ENCODE measurements around the gene GMDS. TPM values are rescaled to one million over a fixed set of nuclear protein-coding genes. Genes with fewer than 3 reads are reported as not detected.
A peak's percentile ranks its signal among the peaks of the same experiment; 100 is the strongest.

GMDS gene
- total RNA-seq, 1 experiment from 2014 or later, result 11.0 TPM

DNA sequence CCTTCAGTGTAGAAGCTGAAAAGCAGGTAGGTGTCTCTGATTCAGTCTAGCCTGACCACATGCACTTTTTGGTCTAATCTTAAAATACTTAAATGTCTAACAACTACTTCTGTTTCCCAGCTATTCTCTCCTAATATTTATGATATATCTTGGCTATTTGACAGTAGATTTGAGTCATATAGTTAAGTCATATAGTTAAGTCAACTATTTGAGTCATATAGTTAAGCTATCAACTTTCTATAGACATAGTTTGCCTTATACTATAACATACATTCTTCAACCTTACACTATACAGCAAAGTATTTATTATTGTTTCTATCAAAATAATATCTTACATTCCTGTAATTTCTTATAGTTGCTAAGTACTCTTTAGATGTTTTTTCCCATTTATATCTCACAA is 110.9 kb downstream of the GMDS start:
- no peak for DNase-seq (ENCODE audit: low read depth)

DNA sequence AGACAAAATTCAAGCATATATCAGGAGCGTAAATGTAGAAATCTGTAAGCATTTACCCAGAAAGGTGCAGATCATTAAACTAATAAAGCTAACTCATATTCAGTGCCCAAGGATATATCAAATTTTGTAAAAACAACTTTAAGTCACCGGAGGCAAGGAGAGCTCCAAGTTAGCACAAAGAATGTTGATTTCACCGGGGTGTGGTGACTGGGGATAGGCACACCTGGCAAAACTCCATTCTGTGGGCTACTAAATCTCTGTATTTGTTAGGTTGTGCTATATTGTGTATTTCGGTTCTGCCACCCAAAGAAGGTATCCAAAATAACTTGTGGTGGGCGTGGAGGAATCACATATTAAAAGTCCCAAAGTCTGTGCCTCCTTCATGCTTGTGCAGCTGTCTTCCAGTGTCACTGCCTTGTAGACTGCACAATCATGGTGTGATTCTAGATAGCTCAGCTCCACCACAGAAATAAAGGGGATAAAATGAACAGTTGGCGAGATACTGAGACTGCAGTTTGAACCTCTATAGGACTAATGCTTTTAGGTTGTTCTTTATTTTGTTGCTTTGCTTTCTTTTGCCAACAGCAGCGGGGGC is 111.6 kb downstream of the GMDS start:
- peak; percentile 58 for DNase-seq (ENCODE audit: low read depth)

DNA sequence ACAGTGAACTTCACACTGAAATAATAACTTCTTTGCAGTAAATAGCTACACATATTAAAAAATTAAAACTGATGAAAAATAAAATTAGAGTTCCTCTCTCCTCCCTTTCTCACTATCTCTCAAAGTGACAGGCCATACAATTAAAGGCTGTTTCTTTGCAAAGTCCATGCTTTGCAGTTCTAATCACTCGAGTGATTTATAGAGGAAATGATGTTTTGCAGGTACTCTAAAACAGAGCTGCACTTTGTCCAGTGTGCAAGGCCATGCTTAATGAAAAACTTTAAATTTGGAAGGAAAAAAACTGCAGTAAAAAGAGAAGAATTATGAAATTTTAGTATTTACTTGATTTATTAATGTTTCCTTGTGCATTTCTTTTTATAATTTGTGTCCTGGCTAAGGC is 112.5 kb downstream of the GMDS start:
- no peak for DNase-seq (ENCODE audit: low read depth)

- peak; percentile 31 for DNase-seq (ENCODE audit: low read depth)
Measured at GRCh38 chr6:2132416-2132815, 113.0 kb downstream of the GMDS start.

- no peak for DNase-seq (ENCODE audit: low read depth)
Measured at GRCh38 chr6:2129182-2129621, 116.2 kb downstream of the GMDS start.

GRCh38 chr6:2127484-2127911 is 117.9 kb downstream of the GMDS start:
- DNase-seq (ENCODE audit: low read depth), result no peak

DNA sequence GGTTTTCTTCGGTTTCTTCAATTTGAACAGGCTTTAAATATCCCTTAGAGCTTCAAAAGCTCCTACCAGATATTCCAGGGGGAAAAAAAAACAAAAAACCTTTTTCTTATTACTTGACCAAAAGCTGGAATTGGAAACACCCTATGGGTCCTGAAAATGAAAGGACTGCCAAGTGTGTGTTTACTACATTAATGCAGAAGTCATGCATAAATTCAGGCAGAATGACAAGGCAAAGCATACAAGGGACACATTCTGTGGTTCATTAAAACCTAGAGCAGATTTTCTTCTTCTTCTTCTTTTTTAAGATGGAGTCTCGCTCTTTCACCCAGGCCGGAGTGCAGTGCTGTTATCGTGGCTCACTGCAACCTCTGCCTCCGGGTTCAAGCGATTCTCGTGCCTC is 119.1 kb downstream of the GMDS start:
- no peak for DNase-seq (ENCODE audit: low read depth)

GRCh38 chr6:2125158-2125557 is 120.2 kb downstream of the GMDS start:
- DNase-seq (ENCODE audit: low read depth), result no peak

DNA sequence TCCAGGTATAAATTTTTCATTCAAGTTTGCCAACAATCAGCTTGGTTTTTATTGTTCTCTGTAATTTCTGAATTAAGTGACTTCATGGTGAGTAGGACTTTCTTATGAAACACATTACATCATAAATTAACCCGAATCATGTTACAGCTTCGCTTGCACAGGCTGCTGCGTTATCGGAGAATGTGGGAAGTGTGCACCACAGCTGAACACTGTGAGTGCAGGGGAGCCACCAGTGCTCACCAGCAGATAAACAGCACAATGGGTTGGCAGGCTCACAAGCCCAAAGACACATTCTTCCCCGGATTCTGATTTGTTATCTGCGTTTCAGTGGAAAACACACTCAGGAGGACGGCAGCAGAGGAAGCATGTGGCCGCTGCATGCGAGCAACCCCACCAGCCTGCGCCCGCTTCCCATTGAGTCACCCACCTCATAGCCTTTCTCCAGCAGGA is 121.1 kb downstream of the GMDS start:
- DNase-seq (ENCODE audit: low read depth), result no peak

DNA sequence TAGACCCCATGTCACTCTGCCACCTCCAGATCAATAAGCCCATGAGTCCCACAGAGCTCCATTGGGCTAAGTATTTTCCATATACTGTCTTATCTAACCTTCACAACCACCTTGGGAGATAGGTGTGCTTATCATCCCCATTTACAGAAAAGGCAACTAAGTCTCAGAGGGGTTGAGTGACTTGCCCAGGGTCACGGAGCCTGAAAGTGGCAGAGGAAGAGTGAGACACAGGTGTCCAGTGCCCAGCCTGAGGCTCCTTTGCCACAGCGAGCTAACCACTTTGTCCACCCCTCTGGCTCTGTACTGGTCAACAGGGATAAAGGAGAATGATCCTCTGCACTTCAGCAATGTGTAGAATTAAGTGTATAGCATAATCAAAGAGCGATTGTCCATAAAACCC is 124.5 kb downstream of the GMDS start:
- DNase-seq (ENCODE audit: low read depth), result no peak

DNA sequence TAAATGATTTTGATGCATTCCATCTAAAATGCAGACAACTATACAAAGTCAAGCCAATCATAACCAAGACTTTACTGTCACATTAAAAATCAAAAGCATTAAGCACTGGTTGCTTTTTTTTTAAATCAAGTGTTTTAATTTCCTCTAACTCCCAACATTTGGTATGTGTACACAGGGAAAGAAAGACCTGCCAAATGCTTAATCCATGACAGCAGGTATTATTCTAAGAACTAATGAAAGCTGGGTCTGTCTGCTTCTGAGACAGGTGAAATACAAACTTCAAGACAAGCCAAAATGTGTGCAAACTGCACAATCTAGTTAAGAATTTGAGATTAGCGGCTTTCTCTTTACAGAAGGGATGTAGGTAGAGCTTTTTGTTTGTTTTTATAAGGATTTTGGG is 126.1 kb downstream of the GMDS start:
- no peak for DNase-seq (ENCODE audit: low read depth)

GRCh38 chr6:2118136-2118535 is 127.3 kb downstream of the GMDS start:
- DNase-seq (ENCODE audit: low read depth), result no peak

GRCh38 chr6:2117447-2117846 is 128.0 kb downstream of the GMDS start:
- no peak for DNase-seq (ENCODE audit: low read depth)

GRCh38 chr6:2116496-2116895 is 128.9 kb downstream of the GMDS start:
- no peak for DNase-seq (ENCODE audit: low read depth)

DNA sequence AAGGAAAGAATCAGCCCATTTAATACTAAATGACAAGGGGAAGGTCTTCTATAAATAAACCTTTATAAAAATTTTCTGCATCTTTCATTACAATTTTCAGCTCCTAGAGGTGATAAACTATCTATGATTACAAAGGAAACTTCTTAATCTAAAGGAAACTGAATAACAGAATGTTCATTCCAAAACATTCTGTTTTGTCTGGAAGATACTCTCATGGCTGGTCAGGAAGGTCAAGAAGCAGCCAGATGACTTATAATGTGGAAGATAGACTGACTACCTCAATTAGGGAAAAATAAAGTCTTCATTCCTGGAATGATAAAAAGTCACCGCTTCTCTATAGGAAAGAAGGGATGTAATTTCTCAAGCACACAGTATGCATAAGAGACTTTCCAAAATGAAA is 131.3 kb downstream of the GMDS start:
- no peak for DNase-seq (ENCODE audit: low read depth)

DNA sequence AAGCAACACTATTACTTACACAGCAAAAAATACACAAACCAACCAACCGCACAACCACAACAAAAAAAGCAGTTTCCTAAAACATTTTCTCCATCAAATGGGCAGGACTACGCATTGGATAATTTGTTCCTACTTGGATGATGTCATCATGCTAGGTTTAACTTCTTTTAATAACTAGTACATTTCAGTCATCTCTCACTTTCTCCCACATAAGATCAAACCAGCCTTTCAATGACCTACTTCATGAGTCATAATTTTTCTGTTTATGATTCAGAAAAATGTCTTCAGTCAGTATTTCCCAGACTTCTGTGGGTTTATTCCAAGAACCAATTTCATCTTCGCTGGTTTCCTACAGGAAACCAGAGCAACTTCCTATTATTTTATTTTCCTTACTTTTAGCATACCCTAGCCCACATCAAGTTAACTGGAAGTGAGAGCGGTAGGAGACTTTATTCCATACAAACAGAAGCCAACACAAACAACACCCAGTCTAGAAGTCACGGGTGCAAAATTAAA is 134.2 kb downstream of the GMDS start:
- peak; percentile 88 for DNase-seq (ENCODE audit: low read depth)

DNA sequence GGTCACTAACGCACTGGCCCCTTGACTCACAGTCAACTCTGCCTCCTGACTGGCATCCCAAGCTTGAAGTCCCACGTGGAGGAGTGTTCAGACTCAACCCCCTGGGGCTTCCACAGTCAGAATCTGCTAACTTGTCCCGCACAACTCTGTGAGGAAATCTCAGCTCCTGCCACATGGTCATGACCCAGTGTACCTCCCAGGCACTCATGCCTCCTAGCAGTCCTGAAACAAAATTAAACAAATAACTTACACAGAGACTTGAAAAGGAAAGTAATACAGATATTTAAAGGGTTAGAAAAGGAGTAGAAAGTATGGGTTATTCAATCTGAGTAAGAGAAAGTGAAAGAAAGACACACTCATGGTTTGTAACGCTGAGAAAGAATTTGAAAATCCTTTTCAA is 134.9 kb downstream of the GMDS start:
- DNase-seq (ENCODE audit: low read depth), result peak; percentile 18

- no peak for DNase-seq (ENCODE audit: low read depth)
Measured at GRCh38 chr6:2109796-2110195, 135.6 kb downstream of the GMDS start.

DNA sequence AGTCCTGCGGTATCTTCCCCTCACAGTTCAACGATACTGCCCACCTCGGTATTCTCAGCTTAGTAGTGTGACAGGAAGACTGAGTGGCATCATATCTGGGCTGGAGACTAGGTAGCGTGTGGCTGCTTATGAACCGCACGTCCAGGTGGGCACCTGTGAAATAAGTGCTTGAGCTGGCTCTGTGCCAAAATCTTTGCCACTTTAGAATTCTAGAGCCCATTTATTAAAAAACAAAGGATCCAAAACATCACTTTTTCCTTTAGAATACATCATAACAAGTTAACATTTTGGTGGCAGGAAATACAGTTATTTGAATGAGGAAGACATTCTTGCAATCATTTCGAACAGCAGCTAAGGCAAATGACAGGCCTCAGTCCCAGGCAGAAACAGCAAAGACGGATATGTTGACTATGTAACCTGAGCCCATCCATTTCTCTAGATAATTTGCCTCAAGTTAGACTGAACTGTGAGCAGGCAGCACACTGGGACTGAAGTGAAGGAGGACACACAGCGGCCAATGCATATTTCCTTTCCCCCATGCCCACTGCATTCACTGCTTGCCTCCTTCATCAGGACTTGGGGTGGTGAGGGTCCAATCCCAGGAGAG is 136.6 kb downstream of the GMDS start:
- DNase-seq (ENCODE audit: low read depth), result no peak

- DNase-seq (ENCODE audit: low read depth), result no peak
Measured at GRCh38 chr6:2104524-2104880, 140.9 kb downstream of the GMDS start.

GRCh38 chr6:2103765-2104523 is 141.5 kb downstream of the GMDS start:
- DNase-seq (ENCODE audit: low read depth), result peak; percentile 57

DNA sequence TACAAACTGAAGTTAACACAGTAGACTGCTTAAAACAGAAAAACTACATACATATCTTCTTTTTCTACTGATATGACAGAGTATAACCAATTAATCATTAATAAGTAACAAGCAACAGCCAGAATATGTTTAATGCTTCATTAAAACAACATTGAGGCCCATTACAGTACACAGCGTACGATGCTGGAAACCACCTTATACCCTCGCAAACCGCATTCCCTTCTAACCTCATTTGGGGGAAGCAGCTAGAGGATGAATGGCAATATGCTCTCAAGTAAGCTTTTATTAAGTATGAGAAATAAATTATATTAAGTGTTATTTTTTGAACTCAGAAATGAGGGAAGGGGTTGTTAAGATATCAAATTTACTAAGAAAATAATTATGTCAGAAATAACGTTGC is 142.4 kb downstream of the GMDS start:
- DNase-seq (ENCODE audit: low read depth), result no peak
